HuH-7.5 (cell line): ENCODE data around the gene KCNN3.

ENCODE experiments used
- DNase-seq: peaks from one replicate; pipeline ENCODE4 v3.0.0; 2011; ENCODE audit warnings: low spot score

KCNN3 gene

GRCh38 chr1:154726896-154727753 lies 143.0 kb downstream of the KCNN3 start:
- DNase-seq: no peak

GRCh38 chr1:154726443-154726842 lies 143.6 kb downstream of the KCNN3 start:
- DNase-seq: no peak

GRCh38 chr1:154725865-154726264 lies 144.2 kb downstream of the KCNN3 start:
- no peak for DNase-seq

- DNase-seq: no peak
Measured at GRCh38 chr1:154720328-154721297, 149.5 kb downstream of the KCNN3 start.

GRCh38 chr1:154719586-154720327 lies 150.3 kb downstream of the KCNN3 start:
- DNase-seq: no peak

GRCh38 chr1:154718566-154718965 lies 151.5 kb downstream of the KCNN3 start:
- no peak for DNase-seq

GRCh38 chr1:154717528-154717924 lies 152.6 kb downstream of the KCNN3 start:
- no peak for DNase-seq

GRCh38 chr1:154716614-154717527 lies 153.2 kb downstream of the KCNN3 start:
- no peak for DNase-seq

GRCh38 chr1:154716011-154716410 lies 154.1 kb downstream of the KCNN3 start:
- no peak for DNase-seq

- no peak for DNase-seq
Measured at GRCh38 chr1:154715385-154715784, 154.7 kb downstream of the KCNN3 start.

GRCh38 chr1:154714638-154715037 lies 155.4 kb downstream of the KCNN3 start:
- DNase-seq: no peak

- DNase-seq: no peak
Measured at GRCh38 chr1:154714052-154714623, 155.9 kb downstream of the KCNN3 start.

- no peak for DNase-seq
Measured at GRCh38 chr1:154713005-154713404, 157.1 kb downstream of the KCNN3 start.

GRCh38 chr1:154712166-154712810 lies 157.8 kb downstream of the KCNN3 start:
- DNase-seq: no peak

- DNase-seq: no peak
Measured at GRCh38 chr1:154711416-154711815, 158.7 kb downstream of the KCNN3 start.

- no peak for DNase-seq
Measured at GRCh38 chr1:154710106-154710505, 160.0 kb downstream of the KCNN3 start.

- DNase-seq: no peak
Measured at GRCh38 chr1:154707901-154708463, 162.1 kb downstream of the KCNN3 start.

- no peak for DNase-seq
Measured at GRCh38 chr1:154706851-154707250, 163.2 kb downstream of the KCNN3 start.

- DNase-seq: no peak
Measured at GRCh38 chr1:154705544-154705943, 164.5 kb downstream of the KCNN3 start.

- DNase-seq: no peak
Measured at GRCh38 chr1:154703170-154703569, 166.9 kb downstream of the KCNN3 start.
